GM21381 (cell line): ENCODE results near the gene RTP5.
A peak's percentile ranks its signal among the peaks of the same experiment; 100 is the strongest.
"Not testable (repeated sequence)": the region's sequence is repeated elsewhere in the genome, so short reads cannot be mapped to it uniquely, and the experiment has no call there.

Experiments used
- ATAC-seq: cut with Tn5 transposase; IDR thresholded peaks from one replicate; pipeline ENCODE4 v1.9.1; 2021; ENCODE audit warnings: mild to moderate bottlenecking, moderate library complexity; ENCODE audit not compliant: unreplicated experiment

Gene RTP5

DNA sequence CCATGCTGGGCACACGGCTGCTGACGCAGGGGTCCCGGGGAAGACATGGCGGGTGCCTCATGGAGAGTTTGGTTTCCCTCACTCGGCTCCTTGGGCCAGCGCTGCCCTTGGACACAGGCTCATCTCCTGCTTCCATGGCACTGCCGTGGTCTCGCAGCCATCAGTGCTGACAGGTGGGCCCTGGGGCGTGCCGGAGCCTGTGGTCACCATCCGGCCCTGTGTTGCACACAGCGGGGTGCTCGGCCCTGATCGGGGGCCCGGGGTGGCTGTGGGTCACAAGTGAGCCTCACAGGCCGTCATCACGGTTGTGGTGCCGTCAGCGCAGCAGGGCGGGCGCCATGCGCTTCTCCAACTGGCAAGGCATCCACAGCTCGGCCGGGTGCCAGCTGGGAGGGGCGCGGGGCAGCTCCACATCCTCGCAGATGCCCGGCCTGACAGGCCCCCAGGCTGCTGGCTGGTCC is 582 bp downstream of the RTP5 start:
- ATAC-seq: no peak

GRCh38 chr2:241870611-241871537 is 1.3 kb downstream of the RTP5 start:
- ATAC-seq: no peak

GRCh38 chr2:241871538-241872312 is 2.2 kb downstream of the RTP5 start:
- no peak for ATAC-seq

- no peak for ATAC-seq
Observed at GRCh38 chr2:241872313-241872642, 2.7 kb downstream of the RTP5 start.

- no peak for ATAC-seq
Observed at GRCh38 chr2:241873081-241873802, 3.7 kb downstream of the RTP5 start.

DNA sequence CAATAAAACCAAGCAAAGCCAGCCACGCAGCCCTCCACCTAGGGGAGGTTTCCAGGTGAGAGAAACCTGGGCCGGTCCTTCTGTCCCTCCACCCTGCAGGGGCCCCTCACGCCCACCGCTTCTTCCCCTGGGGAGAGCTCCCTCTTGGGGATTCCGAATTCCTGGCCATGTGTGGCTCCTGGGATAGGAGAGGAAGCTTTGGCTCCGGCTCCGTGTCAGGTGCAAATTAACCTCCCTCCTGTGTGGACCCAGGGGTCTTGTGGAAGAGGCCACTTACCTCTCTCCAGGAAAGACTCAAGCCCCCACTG is 4.2 kb downstream of the RTP5 start:
- ATAC-seq: no peak

DNA sequence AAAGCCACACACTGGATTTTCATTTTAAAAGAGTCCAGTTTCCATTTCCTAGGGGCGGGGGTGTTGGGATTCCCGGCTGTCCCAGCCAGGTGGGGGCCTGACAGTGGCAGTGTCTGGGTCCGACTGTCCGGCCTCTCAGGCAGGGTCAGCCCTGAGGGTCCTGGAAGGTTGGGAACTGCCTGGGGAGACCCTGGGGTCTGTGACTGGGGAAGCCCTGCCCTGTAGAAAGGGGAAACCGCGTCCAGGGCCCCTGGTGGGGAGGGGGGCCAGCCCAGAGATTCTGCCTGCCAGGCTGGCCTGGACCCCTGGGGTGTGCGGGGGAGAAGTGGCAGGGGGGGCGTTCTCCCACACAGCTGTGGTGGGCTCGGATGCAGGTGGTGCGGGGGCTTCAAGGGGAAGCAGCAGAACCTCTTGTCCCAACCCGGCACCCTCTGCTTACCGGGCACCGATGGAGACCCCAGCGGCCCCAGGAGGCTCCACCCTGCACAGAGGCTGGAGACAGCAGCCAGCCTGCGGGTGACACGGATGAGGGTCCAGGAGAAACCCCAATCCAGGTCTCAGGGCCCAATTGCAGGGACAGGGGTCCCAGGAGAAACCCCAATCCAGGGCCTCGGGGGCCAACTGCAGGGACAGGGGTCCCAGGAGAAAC is 4.9 kb downstream of the RTP5 start:
- ATAC-seq: no peak

DNA sequence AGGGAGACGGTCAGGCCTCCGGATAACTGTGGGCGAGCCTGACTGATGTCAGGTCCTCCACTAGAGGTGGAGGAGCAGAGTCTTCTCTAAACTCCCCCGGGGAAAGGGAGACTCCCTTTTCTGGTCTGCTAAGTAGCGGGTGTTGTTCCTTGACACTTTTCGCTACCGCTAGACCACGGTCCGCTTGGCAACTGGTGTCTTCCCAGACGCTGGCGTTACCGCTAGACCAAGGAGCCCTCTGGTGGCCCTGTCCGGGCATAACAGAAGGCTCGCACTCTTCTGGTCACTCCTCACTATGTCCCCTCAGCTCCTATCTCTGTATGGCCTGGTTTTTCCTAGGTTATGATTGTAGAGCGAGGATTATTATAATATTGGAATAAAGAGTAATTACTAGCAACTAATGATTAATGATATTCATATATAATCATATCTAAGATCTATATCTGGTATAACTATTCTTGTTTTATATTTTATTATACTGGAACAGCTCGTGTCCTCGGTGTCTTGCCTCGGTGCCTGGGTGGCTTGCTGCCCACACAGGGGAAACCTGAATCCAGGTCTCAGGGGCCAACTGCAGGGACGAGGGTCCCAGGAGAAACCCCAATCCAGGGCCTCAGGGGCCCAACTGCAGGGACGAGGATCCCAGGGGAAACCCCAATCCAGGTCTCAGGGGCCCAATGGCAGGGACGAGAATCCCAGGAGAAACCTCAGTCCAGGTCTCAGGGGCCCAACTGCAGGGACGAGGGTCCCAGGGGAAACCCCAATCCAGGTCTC is 6.4 kb downstream of the RTP5 start:
- ATAC-seq: not testable (repeated sequence)

- ATAC-seq: no peak
Observed at GRCh38 chr2:241876528-241877196, 7.1 kb downstream of the RTP5 start.

- no peak for ATAC-seq
Observed at GRCh38 chr2:241877197-241877685, 7.7 kb downstream of the RTP5 start.

GRCh38 chr2:241877989-241878970 is 8.8 kb downstream of the RTP5 start:
- no peak for ATAC-seq

- ATAC-seq: no peak
Observed at GRCh38 chr2:241879326-241879725, 9.8 kb downstream of the RTP5 start.

- ATAC-seq: no peak
Observed at GRCh38 chr2:241880311-241881073, 11.0 kb downstream of the RTP5 start.

DNA sequence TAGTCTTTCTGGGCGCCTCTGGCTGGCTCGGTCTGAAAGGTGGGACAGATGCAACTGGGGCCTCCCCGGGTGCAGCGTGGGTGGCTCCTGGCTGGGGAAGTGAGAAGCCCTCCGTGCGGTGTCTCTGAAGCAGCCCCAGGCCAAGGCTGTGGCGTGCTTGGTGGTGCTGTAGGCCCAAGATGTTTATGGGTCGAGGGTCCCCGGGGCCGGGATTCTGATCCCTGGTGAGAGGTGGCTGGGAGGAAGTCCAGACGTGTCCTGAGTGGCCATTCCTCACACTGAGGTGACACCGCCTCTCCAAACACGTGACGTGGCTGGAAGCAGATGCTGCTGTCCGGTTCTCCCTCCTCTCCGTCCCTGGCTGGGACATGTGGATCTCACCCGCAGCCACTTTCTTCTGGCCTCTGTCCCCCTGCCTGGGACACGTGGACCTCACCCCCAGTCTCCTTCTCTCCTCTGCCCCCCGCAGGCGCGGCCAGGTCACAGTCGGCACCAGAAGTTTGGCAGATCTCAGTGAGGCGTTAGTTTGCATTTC is 12.6 kb downstream of the RTP5 start:
- peak; percentile 65 for ATAC-seq

GRCh38 chr2:241884951-241885290 is 15.4 kb downstream of the RTP5 start:
- ATAC-seq: no peak

GRCh38 chr2:241885291-241885945 is 15.9 kb downstream of the RTP5 start:
- ATAC-seq: no peak
